Raji (cell line): ENCODE data around the gene JADE1.

ENCODE experiments used
- POLR2A ChIP-seq: IDR thresholded peaks from 2 replicates; pipeline ENCODE4 v1.6.1; 2011; ENCODE audit warnings: low read depth, low read length, control low read depth; ENCODE audit not compliant: insufficient read depth

Gene JADE1

GRCh38 chr4:128823025-128823661, 13.6 kb downstream of the JADE1 start:
- TF ChIP-seq POLR2A, result no peak

- TF ChIP-seq POLR2A, result no peak
Observed at GRCh38 chr4:128825226-128825625, 15.7 kb downstream of the JADE1 start.

GRCh38 chr4:128827296-128827695, 17.8 kb downstream of the JADE1 start:
- TF ChIP-seq POLR2A, result no peak

- 0 out of 2 replicates have a peak, but pooled peaks have one; percentile 28 for TF ChIP-seq POLR2A
Observed at GRCh38 chr4:128830906-128831503, 21.5 kb downstream of the JADE1 start.

- TF ChIP-seq POLR2A, result no peak
Observed at GRCh38 chr4:128831531-128832242, 22.2 kb downstream of the JADE1 start.

GRCh38 chr4:128832243-128832625, 22.7 kb downstream of the JADE1 start:
- TF ChIP-seq POLR2A, result no peak

- no peak for TF ChIP-seq POLR2A
Observed at GRCh38 chr4:128835498-128836222, 26.2 kb downstream of the JADE1 start.

- TF ChIP-seq POLR2A, result no peak
Observed at GRCh38 chr4:128837198-128837597, 27.7 kb downstream of the JADE1 start.

GRCh38 chr4:128837679-128838078, 28.2 kb downstream of the JADE1 start:
- no peak for TF ChIP-seq POLR2A

GRCh38 chr4:128840711-128841318, 31.3 kb downstream of the JADE1 start:
- no peak for TF ChIP-seq POLR2A

GRCh38 chr4:128841402-128841801, 31.9 kb downstream of the JADE1 start:
- TF ChIP-seq POLR2A, result no peak

GRCh38 chr4:128844931-128845330, 35.4 kb downstream of the JADE1 start:
- no peak for TF ChIP-seq POLR2A

- TF ChIP-seq POLR2A, result no peak
Observed at GRCh38 chr4:128846063-128846462, 36.6 kb downstream of the JADE1 start.

GRCh38 chr4:128847082-128847724, 37.7 kb downstream of the JADE1 start:
- TF ChIP-seq POLR2A, result no peak

GRCh38 chr4:128848461-128848860, 39.0 kb downstream of the JADE1 start:
- no peak for TF ChIP-seq POLR2A

GRCh38 chr4:128850252-128850651, 40.8 kb downstream of the JADE1 start:
- TF ChIP-seq POLR2A, result no peak
